HFFc6 (cell line): ENCODE data around the gene ACP7. TPM values are rescaled to one million over a fixed set of nuclear protein-coding genes. Genes with fewer than 3 reads are reported as not detected.
"Not testable (repeated sequence)": the region's sequence is repeated elsewhere in the genome, so short reads cannot be mapped to it uniquely, and the experiment has no call there.

Experiments used
- DNase-seq: peaks from one replicate; pipeline ENCODE4 v3.0.0-alpha.2; 2018
- H3K27ac Mint-ChIP-seq: 2 replicates; pipeline ENCODE4 v1.8.0; 2020; ENCODE audit warnings: mild to moderate bottlenecking, mixed read lengths
- H3K27me3 Mint-ChIP-seq: 2 replicates; pipeline ENCODE4 v1.8.0; 2021; ENCODE audit warnings: mild to moderate bottlenecking, moderate library complexity, mixed read lengths; ENCODE audit not compliant: insufficient read depth
- H3K36me3 Mint-ChIP-seq: 2 replicates; pipeline ENCODE4 v1.8.0; 2021; ENCODE audit warnings: low read depth, mixed read lengths
- H3K4me1 Mint-ChIP-seq: 2 replicates; pipeline ENCODE4 v1.8.0; 2020; ENCODE audit warnings: low read depth, mixed read lengths
- H3K4me3 Mint-ChIP-seq: 2 replicates; pipeline ENCODE4 v1.8.0; 2020; ENCODE audit warnings: mild to moderate bottlenecking, moderate library complexity, mixed read lengths
- H3K9me3 Mint-ChIP-seq: 2 replicates; pipeline ENCODE4 v1.8.0; 2020; ENCODE audit warnings: mild to moderate bottlenecking, mixed read lengths
- CTCF ChIP-seq: fragments of 200-600 bp; sonication (generic); IDR thresholded peaks from 2 replicates; pipeline ENCODE4 v1.5.0; 2021; ENCODE audit warnings: antibody characterized with exemption, mild to moderate bottlenecking
- total RNA-seq, 6 experiments: library from RNA; stranded (reverse); fragmentation: NEBNext Ultra II Directional; extraction: Animal tissue kit (Norgen Biotek cat#: 25700); gene quantifications; 2 replicates in 1 of 6; 3 replicates in 5 of 6; pipeline ENCODE4 v1.2.3, GENCODE V29; 2021

The ACP7 gene
- total RNA-seq, 6 experiments from 2014 or later = not detected

DNA sequence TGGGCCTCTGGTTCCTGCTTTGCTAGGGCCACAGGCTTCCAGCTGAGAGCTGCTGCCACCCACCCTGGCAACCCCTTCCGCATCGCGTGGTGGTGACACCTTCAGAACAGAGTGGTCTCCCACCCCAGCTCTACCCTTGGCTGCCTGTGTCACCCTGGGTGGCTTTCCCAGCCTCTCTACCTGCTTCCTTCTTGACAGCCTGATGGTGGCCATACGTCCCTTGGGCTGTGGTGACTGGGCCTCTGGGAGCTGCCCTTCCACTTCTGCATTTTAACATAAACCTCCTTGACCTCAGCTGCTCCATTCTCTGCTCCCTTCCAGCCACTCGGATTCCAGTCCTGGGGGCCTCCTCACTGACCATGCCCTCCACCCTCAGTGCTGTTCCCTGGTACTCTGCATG lies 58.5 kb downstream of the ACP7 start:
- no peak overlapping the region for H3K27ac Mint-ChIP-seq
- H3K27me3 Mint-ChIP-seq = no peaks in the 10 kb centered on the region
- no peak for DNase-seq

GRCh38 chr19:39143757-39144289 lies 59.7 kb downstream of the ACP7 start:
- H3K4me1 Mint-ChIP-seq = peaks cover 14% of the 10 kb centered on the region
- not testable (repeated sequence) for H3K9me3 Mint-ChIP-seq, H3K27ac Mint-ChIP-seq, H3K4me3 Mint-ChIP-seq, DNase-seq, H3K36me3 Mint-ChIP-seq, H3K27me3 Mint-ChIP-seq

More for the DNA sequence above, 58.5 kb downstream of the ACP7 start:
- Mint-ChIP-seq H3K4me1 (peaks cover 14% of the 10 kb centered on the region), H3K36me3 (no peaks in the 10 kb centered on the region), H3K4me3 (no peak overlapping the region), H3K9me3 (no peaks in the 10 kb centered on the region)
- TF ChIP-seq CTCF = no peak

GRCh38 chr19:39144290-39145071 lies 60.3 kb downstream of the ACP7 start:
- H3K27me3 Mint-ChIP-seq = no peaks in the 10 kb centered on the region
- H3K4me1 Mint-ChIP-seq = peaks cover 14% of the 10 kb centered on the region
- DNase-seq = peak; percentile 34
- no peak for TF ChIP-seq CTCF
- H3K36me3 Mint-ChIP-seq = peaks cover 5% of the 10 kb centered on the region; the same call in 1 of the 2 replicates
- H3K4me3 Mint-ChIP-seq = no peak overlapping the region
- peak overlapping the region; percentile 2; the same call in 1 of the 2 replicates for H3K27ac Mint-ChIP-seq
- no peaks in the 10 kb centered on the region for H3K9me3 Mint-ChIP-seq

DNA sequence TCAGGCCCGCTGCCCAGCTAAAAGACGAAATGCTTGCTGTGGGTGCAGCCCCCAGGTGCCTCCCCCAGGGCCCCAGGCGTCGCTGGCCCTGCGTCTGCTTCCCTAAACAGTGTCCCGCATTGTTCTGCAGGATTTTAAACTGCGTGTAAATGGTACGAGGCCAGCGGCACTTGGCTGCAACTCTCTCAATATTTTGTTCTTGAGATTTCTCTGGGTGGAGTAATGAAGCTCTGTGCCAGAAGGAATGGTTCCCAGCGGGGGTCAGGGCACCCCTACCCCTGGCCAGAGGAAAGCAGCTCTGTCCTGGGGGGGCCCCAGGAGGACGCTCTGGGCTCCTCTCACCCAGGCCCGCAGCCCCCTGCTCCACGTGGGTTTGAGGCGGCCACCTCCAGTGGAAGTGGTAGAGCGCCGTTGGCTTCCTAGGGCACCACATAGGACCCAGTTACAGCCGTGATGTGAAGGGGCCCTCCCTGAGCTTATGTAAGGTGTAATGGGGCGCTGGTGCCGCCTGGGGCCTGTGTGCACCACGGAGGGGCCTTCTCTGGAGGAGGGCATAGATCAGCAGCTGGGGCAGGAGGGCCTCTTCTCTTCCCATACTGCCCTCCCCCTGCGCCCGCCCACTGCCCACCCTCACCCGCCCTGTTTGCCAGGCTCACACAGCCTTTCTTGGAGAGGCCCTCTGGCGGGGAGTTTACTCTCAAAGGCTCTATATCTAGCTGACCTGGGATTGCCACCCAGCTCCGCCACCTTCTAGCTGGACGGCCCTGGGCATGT lies 61.2 kb downstream of the ACP7 start:
- DNase-seq = no peak
- H3K36me3 Mint-ChIP-seq = peaks cover 5% of the 10 kb centered on the region; the same call in 1 of the 2 replicates
- H3K9me3 Mint-ChIP-seq = no peaks in the 10 kb centered on the region
- H3K4me3 Mint-ChIP-seq = no peak overlapping the region
- H3K4me1 Mint-ChIP-seq = peaks cover 14% of the 10 kb centered on the region
- TF ChIP-seq CTCF = no peak
- H3K27me3 Mint-ChIP-seq = no peaks in the 10 kb centered on the region
- no peak overlapping the region for H3K27ac Mint-ChIP-seq

DNA sequence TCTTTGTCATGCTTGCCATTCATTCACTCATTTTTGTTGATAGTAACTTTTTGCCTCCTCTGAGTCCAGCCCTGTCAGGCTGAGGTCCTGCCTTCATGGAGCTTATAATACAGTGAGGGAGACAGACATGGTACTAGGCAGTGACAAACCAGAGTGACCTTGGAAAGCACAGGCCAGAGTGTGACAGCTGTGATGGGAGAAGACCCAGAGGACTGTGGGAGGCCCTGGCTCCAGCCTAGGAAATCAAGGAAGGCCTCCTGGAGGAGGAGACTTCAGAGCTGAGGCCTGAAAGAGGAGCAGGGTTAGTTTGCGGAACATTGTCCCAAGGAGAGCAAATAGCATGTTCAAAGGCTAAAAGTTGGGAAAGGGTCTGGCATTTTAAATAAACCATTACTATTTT lies 61.9 kb downstream of the ACP7 start:
- no peak overlapping the region for H3K27ac Mint-ChIP-seq
- no peak overlapping the region for H3K4me3 Mint-ChIP-seq
- no peaks in the 10 kb centered on the region for H3K9me3 Mint-ChIP-seq
- H3K4me1 Mint-ChIP-seq = peaks cover 14% of the 10 kb centered on the region
- no peaks in the 10 kb centered on the region for H3K27me3 Mint-ChIP-seq
- peaks cover 5% of the 10 kb centered on the region; the same call in 1 of the 2 replicates for H3K36me3 Mint-ChIP-seq
- TF ChIP-seq CTCF = no peak
- DNase-seq = no peak
